Astrocyte of the spinal cord (primary cell): Measurements from ENCODE around the gene MAT2A.

Experiments used
- DNase-seq: peaks from one replicate; pipeline ENCODE4 v3.0.0; 2011; ENCODE audit warnings: low read depth, low spot score
- H3K4me3 ChIP-seq: 2 replicates; pipeline ENCODE4 v1.5.1; 2011; ENCODE audit warnings: low read depth, mild to moderate bottlenecking, low read length, moderate library complexity
- in situ Hi-C: cut with HindIII; loops from 2 replicates; pipeline ENCODE4 v1.10.0; 2017; ENCODE audit warnings: low sequenced_read_pairs
- TF ChIP-seq, protein P1 (sequence below): IDR thresholded peaks from 2 replicates; pipeline ENCODE4 v1.5.1; 2012; ENCODE audit warnings: low read depth, mild to moderate bottlenecking, low read length, inconsistent platforms

Gene MAT2A

DNA sequence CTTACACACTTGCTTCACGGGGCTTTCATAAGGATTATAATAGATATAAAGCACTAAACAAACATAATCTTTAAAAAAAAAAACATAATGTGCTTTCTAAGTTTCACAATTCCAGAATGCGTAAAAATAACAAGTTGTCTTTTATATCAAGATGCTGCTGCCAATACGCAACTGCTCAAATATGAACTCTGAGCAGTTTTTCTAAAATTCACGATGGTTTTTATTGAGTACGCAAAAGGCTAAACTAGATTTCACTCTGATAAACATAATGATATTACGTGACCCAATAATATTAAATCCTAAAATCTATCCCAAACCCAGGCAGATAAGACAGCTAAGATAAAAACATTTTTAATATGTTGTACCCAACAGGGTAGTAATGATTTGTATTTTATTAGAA lies 24.6 kb upstream of the MAT2A start:
- DNase-seq, result no peak
- TF ChIP-seq, protein P1, sequence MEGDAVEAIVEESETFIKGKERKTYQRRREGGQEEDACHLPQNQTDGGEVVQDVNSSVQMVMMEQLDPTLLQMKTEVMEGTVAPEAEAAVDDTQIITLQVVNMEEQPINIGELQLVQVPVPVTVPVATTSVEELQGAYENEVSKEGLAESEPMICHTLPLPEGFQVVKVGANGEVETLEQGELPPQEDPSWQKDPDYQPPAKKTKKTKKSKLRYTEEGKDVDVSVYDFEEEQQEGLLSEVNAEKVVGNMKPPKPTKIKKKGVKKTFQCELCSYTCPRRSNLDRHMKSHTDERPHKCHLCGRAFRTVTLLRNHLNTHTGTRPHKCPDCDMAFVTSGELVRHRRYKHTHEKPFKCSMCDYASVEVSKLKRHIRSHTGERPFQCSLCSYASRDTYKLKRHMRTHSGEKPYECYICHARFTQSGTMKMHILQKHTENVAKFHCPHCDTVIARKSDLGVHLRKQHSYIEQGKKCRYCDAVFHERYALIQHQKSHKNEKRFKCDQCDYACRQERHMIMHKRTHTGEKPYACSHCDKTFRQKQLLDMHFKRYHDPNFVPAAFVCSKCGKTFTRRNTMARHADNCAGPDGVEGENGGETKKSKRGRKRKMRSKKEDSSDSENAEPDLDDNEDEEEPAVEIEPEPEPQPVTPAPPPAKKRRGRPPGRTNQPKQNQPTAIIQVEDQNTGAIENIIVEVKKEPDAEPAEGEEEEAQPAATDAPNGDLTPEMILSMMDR, result no peak
- in situ Hi-C loops, result no loop called here
- no peak overlapping the region for H3K4me3 ChIP-seq

DNA sequence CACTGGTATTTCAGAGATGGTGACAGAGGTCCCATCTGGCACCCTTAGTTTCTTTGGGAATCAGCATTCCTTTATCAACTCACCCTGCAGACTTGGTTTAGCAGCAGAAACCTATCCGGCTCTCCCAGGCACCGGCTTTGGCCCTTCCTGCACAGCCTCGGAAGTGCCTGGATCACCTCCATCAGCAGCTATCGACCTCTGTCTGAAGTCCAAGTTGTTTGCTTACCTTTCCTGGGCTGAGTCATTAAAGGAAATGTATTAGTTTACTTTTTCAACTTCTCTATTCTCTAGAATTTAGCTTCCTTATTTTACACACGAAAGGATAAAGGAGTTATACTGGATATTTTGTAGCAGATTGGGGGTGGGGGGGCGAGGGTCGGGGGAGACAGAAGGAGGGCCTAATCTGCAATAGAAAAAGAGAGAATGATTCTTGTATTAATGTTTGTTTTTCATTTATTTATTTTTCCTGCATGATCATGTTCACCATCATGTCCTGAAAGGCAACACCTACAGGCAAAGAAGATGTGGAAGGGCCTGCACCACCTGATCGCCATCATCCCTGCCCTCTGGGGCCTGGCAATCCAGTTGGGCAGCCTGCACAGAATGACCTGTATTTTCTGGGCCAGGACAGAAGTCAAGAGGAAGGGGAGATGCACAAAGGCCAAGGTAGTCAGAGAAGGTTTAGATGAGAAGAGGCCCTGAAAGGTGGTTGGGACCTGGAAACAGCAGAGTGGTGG lies 22.1 kb upstream of the MAT2A start:
- DNase-seq, result no peak
- in situ Hi-C loops, result no loop called here
- TF ChIP-seq, protein P1, result no peak
- no peak overlapping the region for H3K4me3 ChIP-seq

GRCh38 chr2:85522090-85522647 lies 16.8 kb upstream of the MAT2A start:
- no peak overlapping the region for H3K4me3 ChIP-seq
- in situ Hi-C loops, result no loop called here
- TF ChIP-seq, protein P1, result no peak
- no peak for DNase-seq

GRCh38 chr2:85523062-85523902 lies 15.7 kb upstream of the MAT2A start:
- TF ChIP-seq, protein P1, result no peak
- H3K4me3 ChIP-seq, result no peak overlapping the region
- in situ Hi-C loops, result no loop called here
- DNase-seq, result no peak

- H3K4me3 ChIP-seq, result no peak overlapping the region
- DNase-seq, result no peak
- in situ Hi-C loops, result no loop called here
- TF ChIP-seq, protein P1, result no peak
Observed at GRCh38 chr2:85523903-85524335, 15.0 kb upstream of the MAT2A start.

DNA sequence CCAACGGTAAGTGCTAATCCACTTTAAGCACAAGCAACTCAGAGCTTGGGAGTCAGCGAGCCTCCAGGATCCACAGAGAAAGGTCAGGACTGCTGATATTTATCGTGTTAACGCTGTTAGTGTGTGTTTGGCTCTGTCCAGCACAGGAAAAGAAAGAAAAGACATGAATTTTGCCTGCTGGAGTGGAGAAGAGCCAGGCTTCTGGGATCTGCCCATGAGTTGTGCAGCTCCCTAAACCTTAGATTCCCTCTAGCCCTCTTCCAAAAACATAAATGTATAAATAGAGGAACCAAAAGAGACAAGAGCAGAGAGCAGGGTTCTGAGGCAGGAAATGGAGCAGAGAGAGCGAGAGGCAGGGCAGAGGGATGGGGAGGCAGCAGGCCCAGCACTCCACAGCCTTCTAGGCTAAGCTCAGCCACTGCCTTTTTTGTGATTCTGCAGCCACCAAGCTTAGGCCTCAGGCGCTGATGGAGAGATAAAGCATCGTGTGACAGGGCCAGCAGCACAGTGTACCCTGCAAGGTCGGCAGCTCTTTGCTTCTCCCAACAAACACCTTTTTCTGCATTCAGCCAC lies 14.5 kb upstream of the MAT2A start:
- TF ChIP-seq, protein P1, result no peak
- no peak overlapping the region for H3K4me3 ChIP-seq
- in situ Hi-C loops, result no loop called here
- no peak for DNase-seq
